Endothelial cell of umbilical vein (primary cell): ENCODE measurements around the gene MAPK1IP1L.

Experiments used
- EZH2 ChIP-seq: IDR thresholded peaks from 2 replicates; pipeline ENCODE4 v1.6.1; 2012; ENCODE audit warnings: borderline replicate concordance, low read depth, mild to moderate bottlenecking, moderate library complexity, low read length, inconsistent platforms; ENCODE audit not compliant: severe bottlenecking
- GATA2 ChIP-seq: IDR thresholded peaks from 2 replicates; pipeline ENCODE4 v1.7.0; 2011; ENCODE audit warnings: low read depth, mild to moderate bottlenecking, moderate library complexity, mixed read lengths, low read length; ENCODE audit not compliant: insufficient read length, insufficient read depth
- JUN ChIP-seq: IDR thresholded peaks from 2 replicates; pipeline ENCODE4 v1.6.1; 2011; ENCODE audit warnings: borderline replicate concordance, low read depth; ENCODE audit not compliant: insufficient read length, insufficient read depth
- POLR2A ChIP-seq: IDR thresholded peaks from 2 replicates; pipeline ENCODE4 v1.6.1; 2012; ENCODE audit warnings: low read depth, mild to moderate bottlenecking, control low read depth, low read length
- POLR2AphosphoS5 ChIP-seq: IDR thresholded peaks from 2 replicates; pipeline ENCODE4 v1.6.1; 2012; ENCODE audit warnings: low read depth, mild to moderate bottlenecking, control low read depth, low read length, moderate library complexity; ENCODE audit not compliant: insufficient read depth
- TF ChIP-seq, protein P1 (sequence below), 2 donors: IDR thresholded peaks; 1 replicate in 1 of 2; 2 replicates in 1 of 2; pipeline ENCODE4 v1.5.1; 2011; ENCODE audit warnings: low read length in 2 of 2, mild to moderate bottlenecking in 2 of 2, moderate library complexity in 2 of 2, control low read depth in 1 of 2, inconsistent platforms in 1 of 2, low read depth in 1 of 2; ENCODE audit not compliant: insufficient read depth in 1 of 2; ENCODE audit errors: extremely low read depth in 1 of 2
- TF ChIP-seq, protein P2 (sequence below): IDR thresholded peaks from 2 replicates; pipeline ENCODE4 v1.6.1; 2011; ENCODE audit not compliant: insufficient read depth, insufficient read length

- TF ChIP-seq, protein P1, sequence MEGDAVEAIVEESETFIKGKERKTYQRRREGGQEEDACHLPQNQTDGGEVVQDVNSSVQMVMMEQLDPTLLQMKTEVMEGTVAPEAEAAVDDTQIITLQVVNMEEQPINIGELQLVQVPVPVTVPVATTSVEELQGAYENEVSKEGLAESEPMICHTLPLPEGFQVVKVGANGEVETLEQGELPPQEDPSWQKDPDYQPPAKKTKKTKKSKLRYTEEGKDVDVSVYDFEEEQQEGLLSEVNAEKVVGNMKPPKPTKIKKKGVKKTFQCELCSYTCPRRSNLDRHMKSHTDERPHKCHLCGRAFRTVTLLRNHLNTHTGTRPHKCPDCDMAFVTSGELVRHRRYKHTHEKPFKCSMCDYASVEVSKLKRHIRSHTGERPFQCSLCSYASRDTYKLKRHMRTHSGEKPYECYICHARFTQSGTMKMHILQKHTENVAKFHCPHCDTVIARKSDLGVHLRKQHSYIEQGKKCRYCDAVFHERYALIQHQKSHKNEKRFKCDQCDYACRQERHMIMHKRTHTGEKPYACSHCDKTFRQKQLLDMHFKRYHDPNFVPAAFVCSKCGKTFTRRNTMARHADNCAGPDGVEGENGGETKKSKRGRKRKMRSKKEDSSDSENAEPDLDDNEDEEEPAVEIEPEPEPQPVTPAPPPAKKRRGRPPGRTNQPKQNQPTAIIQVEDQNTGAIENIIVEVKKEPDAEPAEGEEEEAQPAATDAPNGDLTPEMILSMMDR (IDR thresholded peaks at IDR 0.05; ENCODE audit: extremely low read depth in 1 of 2, insufficient read depth in 1 of 2, low read depth in 1 of 2, low read length in 2 of 2) = no peak
- TF ChIP-seq EZH2 (no peak), POLR2A (no peak), POLR2AphosphoS5 (no peak), GATA2 (no peak), JUN (no peak)
- TF ChIP-seq, protein P2, sequence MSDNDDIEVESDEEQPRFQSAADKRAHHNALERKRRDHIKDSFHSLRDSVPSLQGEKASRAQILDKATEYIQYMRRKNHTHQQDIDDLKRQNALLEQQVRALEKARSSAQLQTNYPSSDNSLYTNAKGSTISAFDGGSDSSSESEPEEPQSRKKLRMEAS = no peak
These were observed 6.4 kb upstream of the MAPK1IP1L start for GRCh38 chr14:55045087-55045486.
